HG03520 (cell line): Measurements from ENCODE around the gene KCNN3.
"Not testable (repeated sequence)": the region's sequence is repeated elsewhere in the genome, so short reads cannot be mapped to it uniquely, and the experiment has no call there.

Experiments used
- ATAC-seq: cut with Tn5 transposase; IDR thresholded peaks from one replicate; pipeline ENCODE4 v1.9.1; 2021; ENCODE audit warnings: mild to moderate bottlenecking, moderate library complexity; ENCODE audit not compliant: unreplicated experiment

The KCNN3 gene

GRCh38 chr1:154714638-154715037 lies 155.4 kb downstream of the KCNN3 start:
- ATAC-seq: no peak

- no peak for ATAC-seq
Measured at GRCh38 chr1:154714052-154714623, 155.9 kb downstream of the KCNN3 start.

GRCh38 chr1:154713005-154713404 lies 157.1 kb downstream of the KCNN3 start:
- ATAC-seq: no peak

- ATAC-seq: no peak
Measured at GRCh38 chr1:154712166-154712810, 157.8 kb downstream of the KCNN3 start.

- no peak for ATAC-seq
Measured at GRCh38 chr1:154711416-154711815, 158.7 kb downstream of the KCNN3 start.

GRCh38 chr1:154710106-154710505 lies 160.0 kb downstream of the KCNN3 start:
- no peak for ATAC-seq

GRCh38 chr1:154707901-154708463 lies 162.1 kb downstream of the KCNN3 start:
- ATAC-seq: no peak

GRCh38 chr1:154706851-154707250 lies 163.2 kb downstream of the KCNN3 start:
- ATAC-seq: no peak

- ATAC-seq: no peak
Measured at GRCh38 chr1:154705544-154705943, 164.5 kb downstream of the KCNN3 start.

DNA sequence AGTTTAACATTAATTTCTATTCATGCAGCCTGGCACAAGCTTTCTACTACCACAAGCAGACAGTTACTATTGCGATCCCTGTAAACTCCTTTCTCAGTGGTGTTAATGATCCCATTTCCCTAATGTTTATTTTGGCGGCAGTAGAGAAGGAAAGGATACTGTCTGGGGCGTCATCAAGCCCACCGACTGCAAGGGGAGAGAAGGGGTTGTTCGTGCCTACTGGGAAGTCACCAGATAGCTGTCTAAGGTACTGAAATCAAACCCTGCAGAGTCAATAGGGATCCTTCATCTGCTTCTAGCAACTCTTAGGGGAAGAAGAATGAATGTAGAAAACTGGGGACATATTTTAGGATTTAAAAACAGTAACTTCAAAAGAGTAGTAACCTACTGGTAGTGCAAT lies 166.9 kb downstream of the KCNN3 start:
- ATAC-seq: no peak

GRCh38 chr1:154698320-154699096 lies 171.6 kb downstream of the KCNN3 start:
- ATAC-seq: no peak

DNA sequence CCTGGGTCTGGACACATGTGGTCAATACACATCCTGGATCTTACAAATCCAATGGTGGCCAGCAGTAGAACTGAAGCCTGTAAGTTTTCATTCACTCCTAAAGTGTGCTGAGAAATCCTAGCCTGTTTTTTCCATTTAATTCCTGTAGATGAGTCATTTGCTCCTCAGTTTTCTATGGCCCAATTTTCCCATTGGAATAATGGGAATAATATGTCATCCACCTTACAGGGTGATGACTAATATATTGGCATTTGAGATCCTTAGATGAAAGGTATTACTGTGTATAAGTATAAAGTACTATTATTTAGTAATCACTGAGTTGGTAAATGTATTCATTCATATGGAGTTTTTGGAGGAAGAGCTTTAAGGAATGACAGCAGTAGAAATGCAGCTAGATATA lies 172.4 kb downstream of the KCNN3 start:
- ATAC-seq: no peak

GRCh38 chr1:154696456-154696855 lies 173.6 kb downstream of the KCNN3 start:
- ATAC-seq: no peak

GRCh38 chr1:154695985-154696384 lies 174.1 kb downstream of the KCNN3 start:
- ATAC-seq: no peak

DNA sequence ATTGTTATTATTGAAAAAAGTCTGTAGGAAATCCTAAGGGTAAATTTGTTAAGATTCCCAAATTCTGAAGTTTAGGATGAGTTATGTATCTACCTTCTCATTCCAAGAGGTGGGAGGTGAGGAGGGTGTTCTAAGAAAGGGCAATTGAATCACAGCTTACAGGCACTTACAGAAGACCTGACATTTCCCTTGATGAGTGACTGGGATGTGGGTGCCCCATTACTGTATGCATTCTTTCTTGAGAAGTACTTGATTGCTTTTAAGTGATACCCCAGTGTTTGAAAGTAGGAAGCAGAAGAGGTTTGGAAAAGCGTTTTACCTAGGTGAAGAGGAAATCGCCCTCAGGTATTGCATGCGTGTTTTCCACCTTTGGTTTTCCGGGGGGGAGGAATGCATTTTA lies 175.1 kb downstream of the KCNN3 start:
- no peak for ATAC-seq

- ATAC-seq: no peak
Measured at GRCh38 chr1:154689083-154689482, 181.0 kb downstream of the KCNN3 start.

DNA sequence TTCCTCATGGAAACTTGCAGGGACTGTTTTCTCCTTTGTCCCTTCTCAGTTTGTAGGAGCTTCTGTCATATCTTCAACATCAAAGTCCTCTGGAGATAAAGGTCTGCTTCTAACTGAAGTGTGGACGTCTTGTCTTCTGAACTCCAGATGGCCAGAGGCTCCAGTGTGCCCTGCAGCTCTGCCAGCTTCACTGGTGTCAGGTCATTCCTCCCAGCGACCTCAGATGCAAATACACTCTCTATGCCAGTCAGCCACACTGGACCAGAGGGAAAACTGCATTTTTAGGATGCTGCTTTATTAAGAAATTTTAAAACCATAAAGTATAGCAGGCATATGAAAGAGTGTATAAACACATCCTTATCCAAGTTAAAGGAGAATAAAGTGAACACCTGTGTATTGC lies 183.6 kb downstream of the KCNN3 start:
- no peak for ATAC-seq

GRCh38 chr1:154683820-154684219 lies 186.3 kb downstream of the KCNN3 start:
- no peak for ATAC-seq

DNA sequence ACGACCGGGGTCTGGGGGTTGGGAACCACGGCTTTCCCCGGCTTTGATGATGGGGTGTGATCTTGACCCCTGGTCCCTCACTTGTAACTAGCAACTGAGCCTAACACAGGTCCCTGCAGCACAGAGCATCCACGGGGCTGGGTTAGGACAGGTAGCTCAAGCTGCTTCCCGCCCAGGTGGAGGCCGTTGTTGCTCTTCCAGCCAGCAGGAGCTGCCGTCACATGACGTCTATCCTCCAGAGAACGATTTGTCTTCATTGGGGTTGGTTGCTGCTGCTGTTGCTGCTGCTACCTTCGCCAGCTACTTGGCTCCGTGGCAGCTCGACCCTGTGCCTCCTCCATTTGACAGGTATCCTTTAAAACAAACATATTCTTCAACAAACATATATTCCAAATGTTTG lies 187.8 kb downstream of the KCNN3 start:
- ATAC-seq: no peak

DNA sequence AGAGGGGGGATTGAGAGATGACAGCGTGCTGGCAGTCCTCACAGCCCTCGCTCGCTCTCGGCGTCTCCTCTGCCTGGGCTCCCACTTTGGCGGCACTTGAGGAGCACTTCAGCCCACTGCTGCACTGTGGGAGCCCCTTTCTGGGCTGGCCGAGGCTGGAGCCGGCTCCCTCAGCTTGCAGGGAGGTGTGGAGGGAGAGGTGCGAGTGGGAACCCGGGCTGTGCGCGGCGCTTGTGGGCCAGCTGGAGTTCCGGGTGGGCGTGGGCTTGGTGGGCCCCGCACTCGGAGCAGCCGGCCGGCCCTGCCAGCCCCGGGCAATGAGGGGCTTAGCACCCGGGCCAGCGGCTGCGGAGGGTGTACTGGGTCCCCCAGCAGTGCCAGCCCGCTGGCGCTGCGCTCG lies 192.2 kb downstream of the KCNN3 start:
- not testable (repeated sequence) for ATAC-seq

GRCh38 chr1:154676847-154677246 lies 193.2 kb downstream of the KCNN3 start:
- not testable (repeated sequence) for ATAC-seq

DNA sequence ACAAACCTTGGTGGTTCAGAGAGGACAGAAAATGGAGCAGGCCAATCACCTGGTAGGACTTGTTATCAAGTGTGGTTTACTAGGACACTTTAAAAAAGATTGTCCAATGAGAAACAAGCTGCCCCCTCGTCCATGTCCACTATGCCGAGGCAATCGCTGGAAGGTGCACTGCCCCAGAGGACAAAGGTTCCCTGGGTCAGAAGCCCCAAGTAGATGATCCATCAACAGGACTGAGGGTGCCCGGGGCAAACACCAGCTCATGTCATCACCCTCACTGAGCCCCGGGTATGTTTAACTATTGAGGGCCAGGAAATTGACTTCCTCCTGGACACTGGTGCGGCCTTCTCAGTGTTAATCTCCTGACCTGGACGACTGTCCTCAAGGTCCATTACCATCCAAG lies 195.6 kb downstream of the KCNN3 start:
- not testable (repeated sequence) for ATAC-seq
